Esophagus squamous epithelium (tissue), 5 donors: Measurements from ENCODE around the gene KCNK10. TPM values are rescaled to one million over a fixed set of nuclear protein-coding genes. Genes with fewer than 3 reads are reported as not detected.

ENCODE experiments used
- DNase-seq: peaks from one replicate; lab custom pipeline; 2025; lab: John Stamatoyannopoulos, UW
- H3K27ac ChIP-seq, 4 donors: fragments of 200-600 bp; sonication (generic); one replicate each; pipeline ENCODE4 v1.5.1; 2016 to 2019; ENCODE audit warnings: mild to moderate bottlenecking in 1 of 4
- H3K27me3 ChIP-seq, 4 donors: fragments of 200-600 bp; sonication (generic); 1 replicate in 3 of 4; 2 replicates in 1 of 4; pipeline versions ENCODE4 v1.5.1 to v1.6.0; 2017 to 2021; ENCODE audit warnings: antibody characterized with exemption in 1 of 4
- H3K36me3 ChIP-seq, 3 donors: fragments of 200-600 bp; sonication (generic); one replicate each; pipeline ENCODE4 v1.5.1; 2016 to 2019
- H3K4me1 ChIP-seq, 3 donors: fragments of 200-600 bp; sonication (generic); one replicate each; pipeline ENCODE4 v1.5.1; 2017 to 2019
- H3K4me3 ChIP-seq, 4 donors: fragments of 200-600 bp; sonication (generic); 1 replicate in 3 of 4; 2 replicates in 1 of 4; pipeline ENCODE4 v1.5.1; 2016 to 2019; ENCODE audit warnings: mild to moderate bottlenecking in 2 of 4, moderate library complexity in 1 of 4
- H3K9me3 ChIP-seq, 3 donors: fragments of 200-600 bp; sonication (generic); one replicate each; pipeline ENCODE4 v1.5.1; 2016 to 2019
- CTCF ChIP-seq, 6 experiments: fragments of 450-650 bp in 4 of 6; fragments of 200-600 bp in 2 of 6; sonication (generic) in 2 of 6; IDR thresholded peaks; one replicate each; pipeline ENCODE4 v1.5.1; 2016 to 2019; ENCODE audit warnings: antibody characterized with exemption in 6 of 6, mild to moderate bottlenecking in 4 of 6, moderate library complexity in 4 of 6
- POLR2A ChIP-seq, 4 donors: fragments of 450-650 bp; IDR thresholded peaks; one replicate each; pipeline ENCODE4 v1.6.1; 2017; ENCODE audit warnings: antibody characterized with exemption in 4 of 4, mild to moderate bottlenecking in 4 of 4, moderate library complexity in 3 of 4
- WGBS, 2 donors: methylation state at CpG; one replicate each; pipeline ENCODE4 v1.1.5; 2018; 5-methylcytosine and 5-hydroxymethylcytosine counted together
- intact Hi-C: fragments of 100-400 bp; cut with DNase I; formaldehyde crosslinking; loops from one replicate; pipeline ENCODE4 v1.15.0; 2022
- total RNA-seq, 4 donors: library from RNA; depleted of rRNA; stranded (reverse); fragments of >200 nt; gene quantifications; one replicate each; pipeline ENCODE4 v1.1.0, GENCODE V29; 2016
- donor health status: DM: yes; HTN: yes; CAD: no.

KCNK10 gene
- total RNA-seq, 4 donors from 2014 or later: 0.57 to 4.7 (median 1.5) TPM

GRCh38 chr14:88296351-88296750, 26.7 kb downstream of the KCNK10 start:
- DNase-seq: no peak
- no peaks in the 10 kb centered on the region for H3K36me3 ChIP-seq
- no peak for TF ChIP-seq POLR2A (IDR thresholded peaks at IDR 0.05)
- no peak for TF ChIP-seq CTCF (IDR thresholded peaks at IDR 0.05)
- H3K9me3 ChIP-seq: no peaks in the 10 kb centered on the region
- no peak overlapping the region for H3K4me3 ChIP-seq
- H3K4me1 ChIP-seq: no peaks in the 10 kb centered on the region
- no peak overlapping the region for H3K27ac ChIP-seq
- intact Hi-C loops: no loop called here
- H3K27me3 ChIP-seq: no peaks in the 10 kb centered on the region
- WGBS, 2 donors: 84 to 94% methylated on average over 3 to 4 of the region's 4 CpGs

- Histone ChIP-seq H3K9me3 (no peaks in the 10 kb centered on the region), H3K4me1 (peaks cover 0 to 20% (median 7%) of the 10 kb centered on the region in 3 donors), H3K27me3 (no peaks in the 10 kb centered on the region), H3K36me3 (no peaks in the 10 kb centered on the region), H3K27ac (no peak overlapping the region), H3K4me3 (no peak overlapping the region)
- no peak for TF ChIP-seq POLR2A (IDR thresholded peaks at IDR 0.05)
- TF ChIP-seq CTCF (IDR thresholded peaks at IDR 0.05): no peak
- WGBS, 2 donors: 48 to 55% methylated on average over 3 of the region's 3 CpGs
- intact Hi-C loops: no loop called here
- DNase-seq: no peak
These were observed 33.1 kb downstream of the KCNK10 start for GRCh38 chr14:88289996-88290395.

GRCh38 chr14:88289234-88289633, 33.8 kb downstream of the KCNK10 start:
- TF ChIP-seq POLR2A (IDR thresholded peaks at IDR 0.05): no peak
- TF ChIP-seq CTCF (IDR thresholded peaks at IDR 0.05): no peak
- Histone ChIP-seq H3K27ac (peak overlapping the region in 1 of 4 donors; percentile 25), H3K4me1 (peaks cover 0 to 20% (median 7%) of the 10 kb centered on the region in 3 donors), H3K4me3 (no peak overlapping the region), H3K27me3 (no peaks in the 10 kb centered on the region), H3K36me3 (no peaks in the 10 kb centered on the region), H3K9me3 (no peaks in the 10 kb centered on the region)
- no peak for DNase-seq
- intact Hi-C loops: no loop called here

GRCh38 chr14:88286309-88286708, 36.8 kb downstream of the KCNK10 start:
- no peak overlapping the region for H3K27ac ChIP-seq
- peaks cover 0 to 28% (median 7%) of the 10 kb centered on the region in 3 donors for H3K4me1 ChIP-seq
- WGBS, 2 donors: 9 to 44% methylated on average over 1 of the region's 1 CpG
- DNase-seq: no peak
- intact Hi-C loops: no loop called here
- H3K27me3 ChIP-seq: no peaks in the 10 kb centered on the region
- no peak overlapping the region for H3K4me3 ChIP-seq
- H3K36me3 ChIP-seq: no peaks in the 10 kb centered on the region
- no peaks in the 10 kb centered on the region for H3K9me3 ChIP-seq
- no peak for TF ChIP-seq POLR2A (IDR thresholded peaks at IDR 0.05)
- no peak for TF ChIP-seq CTCF (IDR thresholded peaks at IDR 0.05)

GRCh38 chr14:88281447-88281846, 41.6 kb downstream of the KCNK10 start:
- intact Hi-C loops: no loop called here
- peak overlapping the region in 1 of 4 donors; percentile 14 for H3K27ac ChIP-seq

More at GRCh38 chr14:88281447-88281846, 41.6 kb downstream of the KCNK10 start:
- Histone ChIP-seq H3K36me3 (no peaks in the 10 kb centered on the region), H3K9me3 (no peaks in the 10 kb centered on the region), H3K27me3 (no peaks in the 10 kb centered on the region), H3K4me3 (no peak overlapping the region), H3K4me1 (peaks cover 0 to 13% (median 0%) of the 10 kb centered on the region in 3 donors)
- DNase-seq: no peak
- WGBS, 2 donors: 24 to 37% methylated on average over 3 of the region's 3 CpGs
- no peak for TF ChIP-seq CTCF (IDR thresholded peaks at IDR 0.05)
- TF ChIP-seq POLR2A (IDR thresholded peaks at IDR 0.05): no peak
